ENCODE measurements around the gene DUS2.
"Not testable (repeated sequence)": the region's sequence is repeated elsewhere in the genome, so short reads cannot be mapped to it uniquely, and the experiment has no call there.

Gene DUS2

DNA sequence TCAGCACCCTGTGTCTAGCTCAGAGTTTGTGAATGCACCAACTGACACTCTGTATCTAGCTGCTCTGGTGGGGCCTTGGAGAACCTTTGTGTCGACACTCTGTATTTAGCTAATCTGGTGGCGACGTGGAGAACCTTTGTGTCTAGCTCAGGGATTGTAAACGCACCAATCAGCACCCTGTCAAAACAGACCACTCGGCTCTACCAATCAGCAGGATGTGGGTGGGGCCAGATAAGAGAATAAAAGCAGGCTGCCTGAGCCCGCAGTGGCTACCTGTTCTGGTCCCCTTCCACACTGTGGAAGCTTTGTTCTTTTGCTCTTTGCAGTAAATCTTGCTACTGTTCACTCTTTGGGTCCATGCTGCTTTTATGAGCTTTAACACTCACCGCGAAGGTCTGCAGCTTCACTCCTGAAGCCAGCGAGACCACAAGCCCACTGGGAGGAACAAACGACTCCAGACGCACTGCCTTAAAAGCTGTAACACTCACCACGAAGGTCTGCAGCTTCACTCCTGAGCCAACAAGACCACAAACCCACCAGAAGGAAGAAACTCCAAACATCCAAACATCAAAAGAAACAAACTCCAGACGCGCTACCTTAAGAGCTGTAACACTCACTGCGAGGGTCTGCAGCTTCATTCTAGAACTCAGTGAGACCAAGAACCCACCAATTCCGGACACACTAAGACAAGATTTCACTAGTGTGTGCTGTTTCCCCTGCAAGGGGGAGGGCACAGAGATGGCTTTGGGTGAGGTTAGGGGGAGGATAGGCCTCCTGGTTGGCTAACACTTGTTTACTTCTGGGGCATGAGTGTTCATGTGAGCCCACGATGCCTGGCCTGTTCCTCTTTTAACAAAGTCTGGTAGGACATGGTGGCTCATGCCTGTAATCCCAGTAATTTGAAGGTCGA is 24.1 kb upstream of the DUS2 start, which contains the start of gene DPEP2:
Gene DPEP2, minus strand, starts transcription at position 706 of the 910 bp plus-strand sequence. CDS start 6,272 bp downstream, outside the sequence.
- DNase-seq: not testable (repeated sequence)

DNA sequence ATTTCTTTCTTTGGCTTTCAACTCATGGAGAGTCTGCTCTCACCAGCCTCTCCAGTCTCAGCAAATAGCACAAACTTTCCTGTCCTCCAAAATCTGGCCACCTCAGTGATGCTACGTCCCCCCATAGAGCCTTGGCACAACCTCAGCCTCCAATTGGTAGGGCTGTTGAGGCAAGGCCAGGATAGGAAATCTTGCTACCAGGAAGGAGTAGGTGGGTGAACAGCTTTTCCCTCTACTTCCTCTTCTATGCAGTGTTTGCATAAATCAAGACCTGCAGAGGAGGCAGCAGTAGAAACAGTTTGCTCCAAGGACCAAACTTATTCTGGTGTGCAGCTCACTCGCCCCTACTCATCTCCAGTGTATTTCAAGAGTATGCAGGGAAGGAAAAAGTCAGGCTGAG is 23.1 kb upstream of the DUS2 start:
- DNase-seq: no peak

DNA sequence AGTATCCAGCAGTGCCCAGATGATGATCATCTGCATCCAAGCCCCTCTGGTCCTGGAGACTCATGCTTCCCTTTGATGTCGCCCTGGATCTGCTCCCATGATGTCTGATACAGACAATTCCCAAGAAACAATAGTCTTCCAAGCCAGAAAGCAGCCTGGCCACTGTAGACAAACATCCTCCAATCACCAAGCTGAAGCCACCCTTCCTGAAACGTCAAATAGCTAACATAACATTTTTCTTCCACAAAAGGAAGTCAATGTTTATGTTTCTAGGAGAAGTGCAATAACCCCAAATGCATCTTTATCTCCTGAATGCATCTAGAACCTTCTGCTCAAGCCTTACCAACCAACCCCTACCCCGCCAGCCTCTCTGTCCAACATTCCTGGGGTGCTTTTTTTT is 22.6 kb upstream of the DUS2 start:
- DNase-seq: no peak

DNA sequence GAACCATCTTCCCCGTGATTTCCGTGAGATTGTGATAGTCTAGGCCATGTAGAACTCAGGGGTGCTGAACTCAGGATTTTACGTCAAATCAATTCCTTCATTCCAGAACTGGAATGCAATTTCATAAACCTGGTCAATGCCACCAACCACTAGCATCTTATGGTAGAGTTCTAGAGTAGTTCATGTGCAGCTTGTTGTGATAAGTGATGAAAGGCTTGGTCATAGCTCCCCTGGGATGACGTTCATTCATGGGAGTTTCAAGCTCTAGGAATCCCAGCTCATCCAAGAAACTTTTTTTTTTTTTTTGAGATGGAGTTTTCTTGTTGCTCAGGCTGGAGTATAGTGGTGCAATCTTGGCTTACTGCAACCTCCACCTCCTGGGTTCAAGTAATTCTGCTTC is 20.1 kb upstream of the DUS2 start:
- no peak for DNase-seq

DNA sequence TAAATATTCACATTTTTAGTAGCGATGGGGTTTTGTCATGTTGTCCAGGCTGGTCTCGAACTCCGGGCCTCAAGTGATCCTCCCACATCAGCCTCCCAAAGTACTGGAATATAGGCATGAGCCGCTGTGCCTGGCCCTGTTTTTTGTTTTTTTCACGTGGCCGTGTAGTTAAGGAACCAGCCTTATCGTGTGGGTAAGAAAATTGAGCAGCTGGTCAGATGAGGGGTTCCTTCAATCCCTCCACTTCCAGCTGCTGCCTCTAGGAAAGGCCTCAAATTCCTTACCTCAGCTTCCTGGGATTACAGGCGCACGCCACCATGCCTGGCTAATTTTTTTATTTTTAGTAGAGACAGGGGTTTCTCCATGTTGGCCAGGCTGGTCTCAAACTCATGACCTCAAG is 17.9 kb upstream of the DUS2 start:
- DNase-seq: no peak

DNA sequence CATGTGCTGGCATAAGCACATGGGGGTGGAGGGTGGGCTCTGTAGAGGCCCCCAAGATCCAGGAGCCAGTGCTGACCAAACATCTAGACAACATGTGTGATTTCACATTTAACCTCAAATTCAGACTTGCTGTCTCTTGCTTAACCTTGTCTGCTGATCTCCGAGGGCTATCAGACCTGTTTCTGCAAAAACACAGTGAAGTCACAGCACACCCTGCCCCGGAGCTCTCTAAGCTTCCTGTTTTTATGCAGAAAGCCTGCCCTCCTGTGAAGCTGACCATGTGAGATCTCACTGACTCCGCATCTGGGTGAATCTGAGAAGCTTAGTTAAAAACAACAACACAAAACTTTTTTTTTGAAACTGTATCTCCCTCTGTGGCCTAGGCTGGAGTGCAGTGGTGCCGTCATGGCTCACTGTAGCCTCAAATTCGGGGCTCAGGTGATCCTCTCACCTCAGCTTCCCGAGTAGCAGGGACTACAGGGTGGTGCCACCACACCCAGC is 17.2 kb upstream of the DUS2 start:
- DNase-seq: no peak

DNA sequence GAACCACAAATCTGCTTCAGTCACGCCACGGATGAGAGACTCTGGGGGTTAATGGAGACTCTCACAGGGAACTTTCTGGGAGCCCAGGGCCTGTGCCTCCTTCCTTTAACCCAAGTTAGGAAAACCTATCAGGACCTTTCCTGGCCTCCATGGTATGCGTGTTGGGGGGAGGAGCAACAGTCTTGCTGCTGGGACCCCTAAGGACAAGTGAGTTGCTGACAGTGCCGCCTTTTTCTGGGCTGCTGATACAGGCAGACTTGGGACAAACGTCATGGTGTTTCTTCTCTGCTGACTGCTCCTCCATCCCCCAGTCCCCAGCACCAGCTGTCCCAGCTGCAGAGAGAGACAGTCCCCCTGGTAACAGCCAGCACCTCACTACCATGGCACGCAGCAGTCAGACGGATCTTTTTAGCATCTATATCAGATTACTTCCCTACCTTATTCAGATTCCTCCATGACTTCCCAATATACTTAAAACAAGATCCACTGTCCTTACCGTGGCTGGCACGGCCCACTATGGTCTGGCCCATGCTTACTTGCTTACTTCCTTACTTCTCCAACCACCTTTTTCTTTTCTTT is 13.8 kb upstream of the DUS2 start:
- DNase-seq: no peak

DNA sequence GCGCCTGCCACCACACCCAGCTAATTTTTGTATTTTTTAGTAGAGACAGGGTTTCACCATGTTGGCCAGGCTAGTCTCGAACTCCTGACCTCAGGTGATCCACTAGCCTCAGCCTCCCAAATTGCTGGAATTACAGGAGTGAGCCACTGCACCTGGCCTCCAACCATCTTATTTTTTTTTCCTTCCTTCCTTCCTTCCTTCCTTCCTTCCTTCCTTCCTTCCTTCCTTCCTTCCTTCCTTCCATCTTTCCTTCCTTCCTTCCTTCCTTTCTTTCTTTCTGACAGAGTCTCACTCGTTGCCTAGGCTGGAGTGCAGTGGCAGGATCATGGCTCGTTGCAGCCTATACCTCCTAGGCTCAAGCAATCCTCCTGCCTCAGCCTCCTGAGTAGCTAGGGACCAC is 13.2 kb upstream of the DUS2 start:
- DNase-seq: not testable (repeated sequence)

DNA sequence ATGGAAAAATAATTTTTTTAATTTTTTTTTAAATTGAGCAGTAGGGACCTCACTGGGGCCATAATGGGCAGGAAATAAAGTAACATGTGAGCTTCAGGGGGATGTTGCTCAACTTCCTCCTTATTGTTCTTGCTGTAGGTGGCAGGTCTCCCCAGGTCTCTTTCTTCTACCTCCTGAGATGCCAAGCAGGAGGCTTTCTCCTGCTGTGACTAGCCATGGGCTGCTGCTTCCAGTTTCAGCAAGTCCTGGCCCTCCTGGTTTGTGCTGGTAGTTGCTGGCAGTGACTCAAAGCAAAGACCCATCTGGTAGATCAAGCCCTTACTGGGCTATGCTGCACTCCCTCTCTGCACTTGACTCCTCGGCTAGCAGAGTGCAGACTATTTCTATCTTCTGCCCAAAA is 9.6 kb upstream of the DUS2 start:
- peak; percentile 19 for DNase-seq

DNA sequence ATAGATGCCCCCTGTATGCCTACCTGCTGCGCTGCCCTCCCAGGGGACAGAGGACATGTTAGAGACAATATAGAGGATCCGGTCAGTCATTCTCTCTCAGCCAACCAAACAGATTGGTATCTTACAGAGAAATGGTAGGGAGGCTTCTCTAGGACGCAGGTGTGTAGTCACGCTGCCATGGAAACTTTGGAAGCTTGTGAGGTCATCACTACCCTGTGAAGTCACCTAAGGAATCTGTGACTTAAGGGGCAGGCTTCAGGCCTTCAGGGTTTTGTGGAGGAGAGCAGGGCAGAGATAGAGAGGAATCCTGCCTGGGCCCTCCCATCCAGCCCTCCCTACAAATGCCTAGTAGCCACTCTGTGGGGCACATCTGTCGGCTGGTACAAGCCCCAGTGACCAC is 7.4 kb upstream of the DUS2 start, which contains the start of gene DPEP2NB:
Gene DPEP2NB, minus strand, starts transcription at position 231 of the 400 bp plus-strand sequence. Its CDS starts 141 bp downstream, at position 90.
- no peak for DNase-seq

DNA sequence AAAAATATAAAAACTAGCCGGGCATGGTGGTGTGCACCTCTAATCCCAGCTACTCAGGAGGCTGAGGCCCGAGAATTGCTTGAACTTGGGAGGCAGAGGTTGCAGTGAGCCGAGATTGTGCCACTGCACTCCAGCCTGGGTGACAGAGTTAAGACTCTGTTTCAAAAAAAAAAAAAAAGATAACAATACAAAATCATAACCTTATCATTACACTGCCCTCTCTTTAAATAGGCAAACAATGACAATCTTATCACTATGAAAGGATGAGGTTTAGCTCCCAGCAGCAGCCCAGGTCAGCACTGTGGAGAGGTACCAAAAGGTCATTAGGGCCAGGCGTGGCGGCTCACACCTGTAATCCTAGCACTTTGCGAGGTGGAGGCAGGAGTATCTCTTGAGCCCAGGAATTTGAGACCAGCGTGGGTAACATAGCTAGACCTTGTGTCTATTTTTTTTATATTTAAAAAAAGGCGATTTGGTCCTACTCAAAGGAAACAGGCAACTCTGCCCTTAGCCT is 3.9 kb upstream of the DUS2 start:
- no peak for DNase-seq

DNA sequence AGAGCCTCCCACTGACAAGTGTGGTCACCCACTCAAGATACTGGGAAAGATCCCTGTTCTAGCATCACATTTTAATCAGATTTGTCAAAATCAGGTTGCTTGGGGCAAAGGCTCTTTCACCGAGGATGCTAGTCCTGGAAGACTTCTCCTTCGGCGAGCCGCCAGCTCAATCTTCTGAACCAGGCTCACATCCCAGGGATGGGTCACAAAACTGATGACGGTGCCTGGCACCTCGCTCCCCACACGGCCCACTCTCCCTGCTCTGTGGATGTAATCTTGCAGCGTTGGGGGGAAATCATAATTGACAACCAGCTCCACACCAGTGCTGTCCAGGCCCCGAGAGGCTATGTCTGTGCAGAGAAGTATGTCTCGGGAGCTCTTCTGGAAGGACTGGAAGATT is 1.6 kb upstream of the DUS2 start:
- no peak for DNase-seq

DNA sequence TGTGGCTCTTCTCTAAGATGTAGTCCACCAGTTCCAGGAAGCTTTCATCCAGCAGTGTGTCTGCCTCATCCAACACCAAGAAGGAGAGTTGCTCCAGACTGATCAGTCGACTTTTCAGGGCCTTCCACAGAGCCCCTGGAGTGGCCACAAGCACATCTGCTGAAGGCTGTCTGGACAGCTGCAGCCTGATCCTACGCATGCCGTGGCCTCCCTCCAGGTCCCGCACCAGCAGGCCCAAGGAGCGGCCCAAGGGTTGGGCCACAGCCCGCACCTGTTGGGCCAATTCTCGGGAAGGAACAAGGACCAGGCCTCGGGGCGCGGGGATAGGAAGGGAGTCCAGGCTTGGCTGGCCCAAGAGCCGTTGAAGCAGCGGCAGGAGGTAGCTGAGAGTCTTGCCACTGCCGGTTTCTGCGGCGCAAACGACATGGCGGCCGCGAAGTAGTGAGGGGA is 781 bp upstream of the DUS2 start:
- DNase-seq: no peak

DNA sequence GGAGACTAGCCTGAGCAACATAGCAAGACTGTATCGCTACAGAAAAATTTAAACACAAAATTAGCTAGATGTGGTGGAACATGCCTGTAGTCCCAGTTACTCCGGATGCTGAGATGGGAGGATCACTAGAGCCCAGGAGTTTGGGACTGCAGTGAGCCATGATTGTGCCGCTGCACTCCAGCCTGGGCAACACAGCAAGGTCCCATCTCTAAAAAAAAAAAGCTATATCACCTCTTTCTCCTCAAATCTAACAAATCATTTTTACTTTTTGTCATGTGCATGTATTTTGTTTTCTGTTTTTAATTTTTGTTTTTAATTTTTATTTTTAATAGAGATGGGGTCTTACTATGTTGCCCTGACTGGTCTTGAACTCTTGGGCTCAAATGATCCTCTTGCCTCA is 5.9 kb downstream of the DUS2 start:
- DNase-seq: no peak

DNA sequence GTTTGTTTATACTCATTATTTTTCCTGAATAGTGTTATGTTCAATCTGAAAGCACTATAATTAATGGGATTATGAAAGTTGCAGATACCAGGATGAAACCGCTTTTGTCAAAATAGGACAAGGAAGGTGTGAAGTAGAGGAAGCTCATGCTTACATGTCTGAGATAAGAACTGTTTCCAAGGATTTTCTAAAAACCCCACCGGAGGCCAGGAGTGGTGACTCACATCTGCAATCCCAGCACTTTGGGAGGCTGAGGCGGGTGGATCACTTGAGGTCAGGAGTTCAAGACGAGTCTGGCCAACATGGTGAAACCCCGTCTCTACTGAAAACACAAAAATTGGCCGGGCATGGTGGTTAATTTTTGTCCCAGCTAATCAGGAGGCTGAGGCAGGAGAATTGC is 7.0 kb downstream of the DUS2 start:
- not testable (repeated sequence) for DNase-seq

DNA sequence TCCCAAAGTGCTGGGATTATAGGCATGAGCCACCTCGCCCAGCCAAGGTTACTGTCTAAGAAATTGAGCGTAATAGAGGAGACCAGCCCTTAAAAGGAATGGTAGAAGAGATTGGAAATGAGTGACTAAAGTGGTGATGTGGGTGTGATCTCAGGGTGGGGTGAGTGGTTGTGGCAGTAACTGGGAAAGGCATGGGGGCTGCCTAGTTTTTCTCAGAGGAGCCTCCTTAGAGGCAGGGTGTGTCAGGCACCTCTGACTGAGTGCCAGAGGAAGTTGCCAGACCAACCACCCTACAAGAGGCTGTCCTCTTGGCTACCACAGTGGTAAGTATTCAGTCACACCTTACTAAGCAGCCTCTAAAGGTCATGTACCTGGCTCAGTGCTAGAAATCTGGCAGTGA is 8.9 kb downstream of the DUS2 start:
- peak; percentile 13 for DNase-seq

DNA sequence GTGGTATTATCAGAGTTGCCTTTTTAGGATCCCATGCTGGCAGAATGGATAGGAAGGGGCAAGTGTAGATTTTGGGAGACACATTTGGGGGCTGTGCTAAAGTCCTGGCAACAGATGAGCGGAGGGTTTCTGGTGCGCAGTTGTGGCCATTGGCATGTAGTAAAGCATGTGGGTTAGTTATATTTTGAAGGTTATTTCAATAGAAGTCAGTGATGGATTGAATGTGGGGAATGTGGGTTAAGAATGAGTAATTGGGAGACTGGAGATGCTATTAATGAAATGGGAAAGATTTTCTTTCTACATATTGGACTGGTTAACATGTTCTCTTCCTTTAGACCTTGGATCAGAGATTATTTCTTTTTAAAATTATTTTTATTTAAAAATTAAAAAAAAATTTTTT is 10.0 kb downstream of the DUS2 start:
- no peak for DNase-seq

DNA sequence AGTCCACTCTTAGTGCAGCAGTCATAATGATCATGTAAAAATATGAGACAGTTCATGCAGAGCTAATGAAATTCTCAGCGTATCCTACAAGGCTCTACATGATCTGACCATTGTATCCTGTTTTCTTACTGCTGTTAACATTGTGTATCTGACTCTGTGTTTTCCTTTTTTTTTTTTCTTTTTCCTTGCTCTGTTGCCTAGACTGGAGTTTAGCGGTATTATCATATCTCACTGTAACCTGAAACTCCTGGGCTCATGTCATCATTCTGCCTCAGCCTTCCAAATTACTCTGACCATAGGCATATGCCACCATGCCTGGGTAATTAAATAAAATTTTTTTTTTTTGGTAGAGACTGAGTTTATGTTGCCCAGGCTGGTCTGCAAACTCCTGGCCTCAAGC is 12.1 kb downstream of the DUS2 start:
- no peak for DNase-seq

DNA sequence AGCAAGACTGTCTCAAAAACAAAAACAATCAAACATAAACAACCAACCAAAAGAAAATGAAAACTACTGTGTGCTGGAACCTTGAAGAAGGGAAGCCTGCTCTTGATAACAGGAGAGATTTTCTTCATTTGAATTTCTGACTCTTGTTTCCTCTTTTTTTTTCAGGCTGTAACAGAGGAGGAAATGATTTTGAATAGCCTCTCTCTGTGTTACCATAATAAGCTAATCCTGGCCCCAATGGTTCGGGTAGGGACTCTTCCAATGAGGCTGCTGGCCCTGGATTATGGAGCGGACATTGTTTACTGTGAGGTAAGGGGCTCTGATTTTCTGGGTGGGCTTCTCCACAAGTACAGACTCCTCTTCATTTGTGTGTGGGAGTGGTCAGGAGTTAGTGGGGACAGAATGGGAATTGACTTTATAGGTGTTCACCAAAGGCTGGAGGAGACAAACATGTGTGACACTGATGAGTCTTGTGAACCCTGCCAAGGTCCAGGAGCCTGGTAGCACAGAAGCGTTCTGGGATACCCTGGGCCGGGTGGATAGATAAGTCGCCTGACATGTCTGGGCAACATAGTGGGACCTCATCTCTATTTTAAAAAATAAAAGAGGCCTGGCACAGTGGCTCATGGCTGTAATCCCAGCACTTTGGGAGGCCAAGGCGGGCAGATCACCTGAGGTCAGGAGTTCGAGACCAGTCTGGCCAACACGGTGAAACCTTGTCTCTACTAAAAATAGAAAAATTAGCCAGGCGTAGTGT is 14.9 kb downstream of the DUS2 start:
- DNase-seq: no peak

DNA sequence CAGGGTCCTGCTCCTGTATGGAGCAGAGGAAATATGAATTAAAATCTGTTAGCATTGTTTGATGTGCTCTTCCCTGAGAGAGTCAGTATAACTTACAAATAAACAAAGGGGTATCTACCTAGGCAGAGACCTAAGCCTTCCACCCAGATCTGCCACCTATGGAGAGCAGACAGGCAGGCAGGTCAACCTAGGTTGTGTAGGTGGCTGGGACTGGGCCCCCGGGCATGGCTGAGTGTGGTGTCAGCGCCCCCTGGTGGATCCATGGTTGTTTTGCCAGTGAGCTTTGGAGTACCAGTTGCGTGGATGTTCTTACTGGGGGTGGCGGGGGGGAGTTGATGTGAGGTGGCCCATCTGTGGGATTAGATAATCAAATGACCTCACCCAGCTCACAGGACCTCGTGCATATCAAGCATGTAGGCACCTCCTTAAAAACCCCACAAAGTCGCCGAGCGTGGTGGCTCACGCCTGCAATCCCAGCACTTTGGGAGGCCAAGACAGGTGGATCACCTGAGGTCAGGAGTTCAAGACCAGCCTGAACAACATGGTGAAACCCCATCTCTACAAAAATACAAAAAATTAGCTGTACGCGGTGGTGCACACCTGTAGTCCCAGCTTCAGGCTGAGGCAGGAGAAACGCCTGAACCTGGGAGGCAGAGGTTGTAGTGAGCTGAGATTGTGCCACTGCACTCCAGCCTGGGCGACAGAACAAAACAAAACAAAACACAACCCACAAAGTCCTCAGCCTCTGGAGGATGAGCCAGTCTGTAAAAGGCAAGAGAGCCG is 17.6 kb downstream of the DUS2 start:
- peak; percentile 68 for DNase-seq

DNA sequence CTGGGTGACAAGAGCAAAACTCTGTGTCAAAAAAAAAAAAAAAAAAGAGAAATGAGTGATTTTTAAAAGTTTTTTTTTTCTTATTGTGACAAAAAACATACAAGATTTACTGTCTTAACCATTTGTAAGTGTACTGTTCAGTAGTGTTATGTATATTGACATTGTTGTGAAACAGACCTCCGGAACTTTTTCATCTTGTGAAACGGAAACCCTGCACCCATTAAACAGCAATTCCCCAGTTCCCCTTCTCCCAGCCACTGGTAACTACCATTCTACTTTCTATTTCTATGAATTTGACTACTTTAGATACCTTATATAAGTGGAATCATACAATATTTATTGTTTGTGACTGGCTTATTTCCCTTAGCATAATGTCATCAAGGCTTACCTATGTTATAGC is 18.7 kb downstream of the DUS2 start:
- no peak for DNase-seq

DNA sequence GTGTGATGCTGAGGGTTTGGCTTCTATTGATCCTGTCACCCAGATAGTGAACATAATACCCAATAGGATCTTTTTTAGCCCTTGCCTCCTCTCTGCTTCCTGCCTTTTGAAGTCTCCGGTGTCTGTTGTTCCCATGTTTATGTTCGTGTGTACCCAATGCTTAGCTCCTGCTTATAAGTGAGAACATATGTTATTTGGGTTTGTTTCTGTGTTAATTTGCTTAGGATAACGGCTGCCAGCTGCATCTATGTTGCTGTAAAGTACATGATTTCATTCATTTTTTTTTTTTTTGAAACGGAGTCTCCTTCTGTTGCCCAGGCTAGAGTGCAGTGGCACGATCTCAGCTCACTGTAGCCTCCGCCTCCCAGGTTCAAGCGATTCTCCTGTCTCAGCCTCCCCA is 23.0 kb downstream of the DUS2 start:
- DNase-seq: no peak

All from NK-92 treated with Interleukin-12 subunit alpha and Interleukin-12 subunit beta, amount 100 ng/mL, for 24 hours (cell line).